Chondrocyte (in vitro differentiated cells): ENCODE data around the gene SSNA1. TPM values are rescaled to one million over a fixed set of nuclear protein-coding genes. Genes with fewer than 3 reads are reported as not detected.

Experiments
- DNase-seq: peaks from one replicate; pipeline ENCODE4 v3.0.0; 2021; ENCODE audit warnings: mixed read lengths, low spot score
- H3K27ac Mint-ChIP-seq: one replicate; pipeline ENCODE4 v1.8.0; 2021; ENCODE audit warnings: mild to moderate bottlenecking, moderate library complexity, mixed read lengths; ENCODE audit not compliant: unreplicated experiment
- H3K27me3 Mint-ChIP-seq: 2 replicates; pipeline ENCODE4 v1.8.0; 2021; ENCODE audit warnings: low read depth, mixed read lengths
- H3K36me3 Mint-ChIP-seq: 2 replicates; pipeline ENCODE4 v1.8.0; 2021; ENCODE audit warnings: low read depth, mixed read lengths
- H3K4me1 Mint-ChIP-seq: 2 replicates; pipeline ENCODE4 v1.8.0; 2021; ENCODE audit warnings: low read depth, mild to moderate bottlenecking, mixed read lengths
- H3K4me3 Mint-ChIP-seq: one replicate; pipeline ENCODE4 v1.8.0; 2021; ENCODE audit warnings: mild to moderate bottlenecking, moderate library complexity, mixed read lengths; ENCODE audit not compliant: unreplicated experiment
- H3K9me3 Mint-ChIP-seq: 2 replicates; pipeline ENCODE4 v1.8.0; 2021; ENCODE audit warnings: low read depth, mixed read lengths
- CTCF ChIP-seq: fragments of 200-600 bp; sonication (generic); IDR thresholded peaks from 2 replicates; pipeline ENCODE4 v1.5.0; 2021; ENCODE audit warnings: antibody characterized with exemption, mild to moderate bottlenecking, moderate library complexity
- total RNA-seq: library from RNA; stranded (reverse); gene quantifications from 3 replicates; pipeline ENCODE4 v1.2.1, GENCODE V29; 2021

The SSNA1 gene
- total RNA-seq, 1 donor from 2014 or later: 55.5 TPM

- H3K36me3 Mint-ChIP-seq: peaks cover 8% of the 10 kb centered on the region
- peaks cover 36% of the 10 kb centered on the region for H3K4me1 Mint-ChIP-seq
- H3K9me3 Mint-ChIP-seq: no peaks in the 10 kb centered on the region
- peak overlapping the region; percentile 91 for H3K27ac Mint-ChIP-seq
- DNase-seq: no peak
- no peak for TF ChIP-seq CTCF
- peak overlapping the region; percentile 85 for H3K4me3 Mint-ChIP-seq
- no peaks in the 10 kb centered on the region for H3K27me3 Mint-ChIP-seq
Observed at GRCh38 chr9:137188086-137188489, 388 bp upstream of the SSNA1 start.

GRCh38 chr9:137189297-137190295, 1.1 kb downstream of the SSNA1 start:
- TF ChIP-seq CTCF: no peak
- peaks cover 36% of the 10 kb centered on the region for H3K4me1 Mint-ChIP-seq
- peaks cover 4% of the 10 kb centered on the region for H3K36me3 Mint-ChIP-seq
- peak overlapping the region; percentile 96 for H3K27ac Mint-ChIP-seq
- H3K27me3 Mint-ChIP-seq: no peaks in the 10 kb centered on the region
- peak overlapping the region; percentile 94 for H3K4me3 Mint-ChIP-seq
- no peak for DNase-seq
- no peaks in the 10 kb centered on the region for H3K9me3 Mint-ChIP-seq

GRCh38 chr9:137190315-137190856, 1.9 kb downstream of the SSNA1 start:
- peaks cover 40% of the 10 kb centered on the region for H3K4me1 Mint-ChIP-seq
- H3K4me3 Mint-ChIP-seq: peak overlapping the region; percentile 94
- DNase-seq: no peak
- H3K27ac Mint-ChIP-seq: peak overlapping the region; percentile 49
- H3K27me3 Mint-ChIP-seq: no peaks in the 10 kb centered on the region
- H3K36me3 Mint-ChIP-seq: peaks cover 4% of the 10 kb centered on the region
- no peaks in the 10 kb centered on the region for H3K9me3 Mint-ChIP-seq
- TF ChIP-seq CTCF: no peak

GRCh38 chr9:137191245-137191644, 2.8 kb downstream of the SSNA1 start:
- Mint-ChIP-seq H3K4me1 (peaks cover 39% of the 10 kb centered on the region), H3K27me3 (no peaks in the 10 kb centered on the region), H3K4me3 (peak overlapping the region; percentile 57), H3K9me3 (no peaks in the 10 kb centered on the region), H3K36me3 (peaks cover 3% of the 10 kb centered on the region), H3K27ac (peak overlapping the region; percentile 49)
- DNase-seq: no peak
- no peak for TF ChIP-seq CTCF

- Mint-ChIP-seq H3K4me3 (no peak overlapping the region), H3K4me1 (peaks cover 35% of the 10 kb centered on the region), H3K36me3 (peaks cover 3% of the 10 kb centered on the region), H3K27me3 (no peaks in the 10 kb centered on the region), H3K9me3 (no peaks in the 10 kb centered on the region), H3K27ac (no peak overlapping the region)
- no peak for TF ChIP-seq CTCF
- DNase-seq: no peak
Observed at GRCh38 chr9:137191691-137192447, 3.4 kb downstream of the SSNA1 start.
